Vagina (tissue), 2 donors: ENCODE data around the gene LHX5. TPM values are rescaled to one million over a fixed set of nuclear protein-coding genes. Genes with fewer than 3 reads are reported as not detected.

Experiments
- DNase-seq, 2 donors: peaks; one replicate each; pipeline ENCODE4 v3.0.0-alpha.2; 2017; ENCODE audit errors: extremely low spot score in 2 of 2
- H3K27ac ChIP-seq: fragments of 200-600 bp; sonication (generic); one replicate; pipeline ENCODE4 v1.5.1; 2019
- H3K27me3 ChIP-seq: fragments of 200-600 bp; sonication (generic); one replicate; pipeline ENCODE4 v1.5.1; 2019
- H3K36me3 ChIP-seq, 2 donors: fragments of 200-600 bp; sonication (generic); one replicate each; pipeline ENCODE4 v1.5.1; 2017 to 2019
- H3K4me1 ChIP-seq: fragments of 200-600 bp; sonication (generic); one replicate; pipeline ENCODE4 v1.5.1; 2019
- H3K4me3 ChIP-seq, 2 donors: fragments of 200-600 bp; sonication (generic); 1 replicate in 1 of 2; 2 replicates in 1 of 2; pipeline ENCODE4 v1.5.1; 2016 to 2019
- H3K9me3 ChIP-seq: fragments of 200-600 bp; sonication (generic); one replicate; pipeline ENCODE4 v1.5.1; 2019
- CTCF ChIP-seq, 3 experiments: fragments of 450-650 bp in 2 of 3; fragments of 200-600 bp in 1 of 3; sonication (generic) in 1 of 3; IDR thresholded peaks; one replicate each; pipeline ENCODE4 v1.5.1; 2017 to 2019; ENCODE audit warnings: antibody characterized with exemption in 3 of 3, mild to moderate bottlenecking in 2 of 3, moderate library complexity in 2 of 3
- POLR2A ChIP-seq, 2 donors: fragments of 450-650 bp; IDR thresholded peaks; one replicate each; pipeline ENCODE4 v1.6.1; 2017; ENCODE audit warnings: antibody characterized with exemption in 2 of 2, mild to moderate bottlenecking in 2 of 2, moderate library complexity in 2 of 2
- POLR2AphosphoS5 ChIP-seq, 2 donors: sonication (generic); formaldehyde crosslinking; IDR thresholded peaks; one replicate each; pipeline ENCODE4 v1.9.0; 2017; ENCODE audit warnings: antibody characterized with exemption in 2 of 2, mild to moderate bottlenecking in 2 of 2, low read depth in 1 of 2; ENCODE audit not compliant: insufficient read depth in 1 of 2
- intact Hi-C: fragments of 100-400 bp; cut with DNase I; formaldehyde crosslinking; loops from one replicate; pipeline ENCODE4 v1.15.1; 2023
- total RNA-seq: library from RNA; depleted of rRNA; stranded (reverse); fragments of >200 nt; gene quantifications from one replicate; pipeline ENCODE4 v1.2.3, GENCODE V29; 2016

The LHX5 gene
- total RNA-seq, 1 donor from 2014 or later: not detected

- DNase-seq: no peak
- Histone ChIP-seq H3K27me3 (no peaks in the 10 kb centered on the region), H3K27ac (no peak overlapping the region), H3K4me3 (no peak overlapping the region), H3K4me1 (no peaks in the 10 kb centered on the region), H3K9me3 (no peaks in the 10 kb centered on the region), H3K36me3 (no peaks in the 10 kb centered on the region)
- TF ChIP-seq POLR2A (IDR thresholded peaks at IDR 0.05): no peak
- TF ChIP-seq POLR2AphosphoS5 (IDR thresholded peaks at IDR 0.05; ENCODE audit: insufficient read depth in 1 of 2, low read depth in 1 of 2): no peak
- no peak for TF ChIP-seq CTCF (IDR thresholded peaks at IDR 0.05)
- intact Hi-C loops: no loop called here
These were observed 55.4 kb downstream of the LHX5 start for GRCh38 chr12:113416091-113416754.

- no peaks in the 10 kb centered on the region for H3K27me3 ChIP-seq
- no peaks in the 10 kb centered on the region for H3K4me1 ChIP-seq
- no peak overlapping the region for H3K4me3 ChIP-seq
- TF ChIP-seq POLR2AphosphoS5 (IDR thresholded peaks at IDR 0.05; ENCODE audit: insufficient read depth in 1 of 2, low read depth in 1 of 2) (no peak), CTCF (IDR thresholded peaks at IDR 0.05) (no peak), POLR2A (IDR thresholded peaks at IDR 0.05) (no peak)
- no peak overlapping the region for H3K27ac ChIP-seq
- H3K36me3 ChIP-seq: no peaks in the 10 kb centered on the region
- DNase-seq: no peak
- intact Hi-C loops: no loop called here
- H3K9me3 ChIP-seq: no peaks in the 10 kb centered on the region
These were observed 57.1 kb downstream of the LHX5 start for GRCh38 chr12:113414519-113415038.

- Histone ChIP-seq H3K27ac (no peak overlapping the region), H3K4me1 (no peaks in the 10 kb centered on the region), H3K36me3 (no peaks in the 10 kb centered on the region), H3K4me3 (no peak overlapping the region), H3K27me3 (no peaks in the 10 kb centered on the region), H3K9me3 (no peaks in the 10 kb centered on the region)
- intact Hi-C loops: no loop called here
- TF ChIP-seq CTCF (IDR thresholded peaks at IDR 0.05) (no peak), POLR2AphosphoS5 (IDR thresholded peaks at IDR 0.05; ENCODE audit: insufficient read depth in 1 of 2, low read depth in 1 of 2) (no peak), POLR2A (IDR thresholded peaks at IDR 0.05) (no peak)
- DNase-seq: no peak
These were observed 58.2 kb downstream of the LHX5 start for GRCh38 chr12:113413488-113413939.

Other genes with a start within 250 kb of the LHX5 start
- 42.2 TPM for gene SLC8B1, start 136.8 kb downstream of the LHX5 start, total RNA-seq
- 38.1 TPM for gene PLBD2, start 113.3 kb downstream of the LHX5 start, total RNA-seq
- gene SDS, start 68.0 kb downstream of the LHX5 start, total RNA-seq: not detected
- not detected for gene SDSL, start 49.5 kb downstream of the LHX5 start, total RNA-seq